ENCODE data around the gene PLEKHA4. TPM values are rescaled to one million over a fixed set of nuclear protein-coding genes. Genes with fewer than 3 reads are reported as not detected.

PLEKHA4 gene
- total and polyA plus RNA-seq, 9 of the 15 experiments (the other 6 are each of a cell fraction or from before 2014, with no cell fraction given): 0.07 to 30.8 (median 11.4) TPM

DNA sequence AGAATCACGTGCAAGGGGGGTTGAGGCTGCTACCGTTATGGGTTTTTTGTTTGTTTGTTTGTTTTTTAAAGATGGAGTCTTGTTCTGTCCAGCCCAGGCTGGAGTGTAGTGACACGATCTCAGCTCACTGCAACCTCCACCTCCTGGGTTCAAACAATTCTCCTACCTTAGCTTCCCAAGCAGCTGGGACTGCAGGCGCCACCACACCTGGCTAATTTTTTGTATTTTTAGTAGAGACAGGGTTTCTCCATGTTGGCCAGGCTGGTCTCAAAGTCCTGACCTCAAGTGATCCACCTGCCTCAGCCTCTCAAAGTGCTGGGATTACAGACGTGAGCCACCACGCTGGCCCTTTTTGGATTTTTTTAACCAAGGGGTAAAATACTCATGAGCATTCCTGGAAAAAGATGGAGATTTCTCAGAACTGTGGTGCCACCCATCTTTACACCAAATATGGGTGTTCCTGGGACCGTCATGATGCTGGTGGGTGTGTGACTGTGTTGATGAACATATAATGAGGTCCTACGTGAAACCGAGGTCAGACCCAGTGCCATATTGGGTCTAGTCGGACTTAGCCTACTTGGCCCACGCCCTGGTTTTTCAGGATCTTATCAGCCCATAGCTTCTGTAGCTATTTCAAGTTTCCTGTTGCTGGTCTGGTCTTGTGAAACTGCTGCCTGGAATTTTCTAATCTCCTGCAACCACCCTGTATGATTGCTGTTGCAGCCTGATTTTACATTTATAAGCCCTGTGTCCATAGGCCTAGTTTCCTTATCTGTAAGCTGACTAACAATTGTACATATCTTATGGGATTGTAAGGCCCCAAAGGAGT, 10.0 kb upstream of the PLEKHA4 start (continued):
- TF ChIP-seq, protein P1, sequence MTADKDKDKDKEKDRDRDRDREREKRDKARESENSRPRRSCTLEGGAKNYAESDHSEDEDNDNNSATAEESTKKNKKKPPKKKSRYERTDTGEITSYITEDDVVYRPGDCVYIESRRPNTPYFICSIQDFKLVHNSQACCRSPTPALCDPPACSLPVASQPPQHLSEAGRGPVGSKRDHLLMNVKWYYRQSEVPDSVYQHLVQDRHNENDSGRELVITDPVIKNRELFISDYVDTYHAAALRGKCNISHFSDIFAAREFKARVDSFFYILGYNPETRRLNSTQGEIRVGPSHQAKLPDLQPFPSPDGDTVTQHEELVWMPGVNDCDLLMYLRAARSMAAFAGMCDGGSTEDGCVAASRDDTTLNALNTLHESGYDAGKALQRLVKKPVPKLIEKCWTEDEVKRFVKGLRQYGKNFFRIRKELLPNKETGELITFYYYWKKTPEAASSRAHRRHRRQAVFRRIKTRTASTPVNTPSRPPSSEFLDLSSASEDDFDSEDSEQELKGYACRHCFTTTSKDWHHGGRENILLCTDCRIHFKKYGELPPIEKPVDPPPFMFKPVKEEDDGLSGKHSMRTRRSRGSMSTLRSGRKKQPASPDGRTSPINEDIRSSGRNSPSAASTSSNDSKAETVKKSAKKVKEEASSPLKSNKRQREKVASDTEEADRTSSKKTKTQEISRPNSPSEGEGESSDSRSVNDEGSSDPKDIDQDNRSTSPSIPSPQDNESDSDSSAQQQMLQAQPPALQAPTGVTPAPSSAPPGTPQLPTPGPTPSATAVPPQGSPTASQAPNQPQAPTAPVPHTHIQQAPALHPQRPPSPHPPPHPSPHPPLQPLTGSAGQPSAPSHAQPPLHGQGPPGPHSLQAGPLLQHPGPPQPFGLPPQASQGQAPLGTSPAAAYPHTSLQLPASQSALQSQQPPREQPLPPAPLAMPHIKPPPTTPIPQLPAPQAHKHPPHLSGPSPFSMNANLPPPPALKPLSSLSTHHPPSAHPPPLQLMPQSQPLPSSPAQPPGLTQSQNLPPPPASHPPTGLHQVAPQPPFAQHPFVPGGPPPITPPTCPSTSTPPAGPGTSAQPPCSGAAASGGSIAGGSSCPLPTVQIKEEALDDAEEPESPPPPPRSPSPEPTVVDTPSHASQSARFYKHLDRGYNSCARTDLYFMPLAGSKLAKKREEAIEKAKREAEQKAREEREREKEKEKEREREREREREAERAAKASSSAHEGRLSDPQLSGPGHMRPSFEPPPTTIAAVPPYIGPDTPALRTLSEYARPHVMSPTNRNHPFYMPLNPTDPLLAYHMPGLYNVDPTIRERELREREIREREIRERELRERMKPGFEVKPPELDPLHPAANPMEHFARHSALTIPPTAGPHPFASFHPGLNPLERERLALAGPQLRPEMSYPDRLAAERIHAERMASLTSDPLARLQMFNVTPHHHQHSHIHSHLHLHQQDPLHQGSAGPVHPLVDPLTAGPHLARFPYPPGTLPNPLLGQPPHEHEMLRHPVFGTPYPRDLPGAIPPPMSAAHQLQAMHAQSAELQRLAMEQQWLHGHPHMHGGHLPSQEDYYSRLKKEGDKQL (CRISPR knock-in tag; IDR thresholded peaks at IDR 0.05; ENCODE audit: borderline replicate concordance): no peak; the same call in 1 of the 2 replicates
- peak; percentile 96 for TF ChIP-seq NFIC (IDR thresholded peaks at IDR 0.05)
- TF ChIP-seq LCOR (CRISPR knock-in tag; IDR thresholded peaks at IDR 0.05): peak; percentile 96
- TF ChIP-seq ZBTB1 (CRISPR knock-in tag; IDR thresholded peaks at IDR 0.05; ENCODE audit: borderline replicate concordance, low read depth): no peak
- TF ChIP-seq ARHGAP35 (IDR thresholded peaks at IDR 0.05; ENCODE audit: partially characterized antibody): no peak
- TF ChIP-seq ILK (tag; IDR thresholded peaks at IDR 0.05; ENCODE audit: borderline replicate concordance, low read depth): no peak
- TF ChIP-seq MYNN (IDR thresholded peaks at IDR 0.05): peak; percentile 89
- TF ChIP-seq MYNN (CRISPR knock-in tag; IDR thresholded peaks at IDR 0.05): no peak
- no peak for TF ChIP-seq MCM5 (IDR thresholded peaks at IDR 0.05; ENCODE audit: low read depth)
- TF ChIP-seq ZNF121 (CRISPR knock-in tag; conservative IDR thresholded peaks at IDR 0.05): no peak
- TF ChIP-seq, protein P2, sequence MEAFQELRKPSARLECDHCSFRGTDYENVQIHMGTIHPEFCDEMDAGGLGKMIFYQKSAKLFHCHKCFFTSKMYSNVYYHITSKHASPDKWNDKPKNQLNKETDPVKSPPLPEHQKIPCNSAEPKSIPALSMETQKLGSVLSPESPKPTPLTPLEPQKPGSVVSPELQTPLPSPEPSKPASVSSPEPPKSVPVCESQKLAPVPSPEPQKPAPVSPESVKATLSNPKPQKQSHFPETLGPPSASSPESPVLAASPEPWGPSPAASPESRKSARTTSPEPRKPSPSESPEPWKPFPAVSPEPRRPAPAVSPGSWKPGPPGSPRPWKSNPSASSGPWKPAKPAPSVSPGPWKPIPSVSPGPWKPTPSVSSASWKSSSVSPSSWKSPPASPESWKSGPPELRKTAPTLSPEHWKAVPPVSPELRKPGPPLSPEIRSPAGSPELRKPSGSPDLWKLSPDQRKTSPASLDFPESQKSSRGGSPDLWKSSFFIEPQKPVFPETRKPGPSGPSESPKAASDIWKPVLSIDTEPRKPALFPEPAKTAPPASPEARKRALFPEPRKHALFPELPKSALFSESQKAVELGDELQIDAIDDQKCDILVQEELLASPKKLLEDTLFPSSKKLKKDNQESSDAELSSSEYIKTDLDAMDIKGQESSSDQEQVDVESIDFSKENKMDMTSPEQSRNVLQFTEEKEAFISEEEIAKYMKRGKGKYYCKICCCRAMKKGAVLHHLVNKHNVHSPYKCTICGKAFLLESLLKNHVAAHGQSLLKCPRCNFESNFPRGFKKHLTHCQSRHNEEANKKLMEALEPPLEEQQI (IDR thresholded peaks at IDR 0.05): peak; percentile 95
- peak; percentile 98 for TF ChIP-seq STAT5A (IDR thresholded peaks at IDR 0.05; ENCODE audit: borderline replicate concordance, low read length)
- TF ChIP-seq ZFP36 (IDR thresholded peaks at IDR 0.05; ENCODE audit: low read depth, low read length, partially characterized antibody): peak; percentile 54
- TF ChIP-seq EZH2 (IDR thresholded peaks at IDR 0.05; ENCODE audit: borderline replicate concordance, low read depth, low read length): no peak; the same call in 1 of the 2 replicates
- TF ChIP-seq MYBL2 (IDR thresholded peaks at IDR 0.05; ENCODE audit: low read depth): no peak
- TF ChIP-seq MYBL2 (CRISPR knock-in tag; IDR thresholded peaks at IDR 0.05; ENCODE audit: borderline replicate concordance): no peak
- TF ChIP-seq ZNF644 (tag; IDR thresholded peaks at IDR 0.05; ENCODE audit: low read depth): peak; percentile 87
- no peak for TF ChIP-seq HNRNPL (IDR thresholded peaks at IDR 0.05; ENCODE audit: low read depth, low read length)
- TF ChIP-seq PHTF2 (CRISPR knock-in tag; IDR thresholded peaks at IDR 0.05): no peak
- peak; percentile 88 for TF ChIP-seq CREM (IDR thresholded peaks at IDR 0.05; ENCODE audit: low read depth)
- no peak for TF ChIP-seq FUS (optimal IDR thresholded peaks at IDR 0.05; ENCODE audit: low read depth, low read length)
- TF ChIP-seq THRAP3 (IDR thresholded peaks at IDR 0.05; ENCODE audit: borderline replicate concordance): no peak; the same call in 1 of the 2 replicates
- no peak for TF ChIP-seq TFAM (CRISPR knock-in tag; conservative IDR thresholded peaks at IDR 0.05)
